Thoracic aorta (tissue), 2 donors: ENCODE results near the gene ZNF281. TPM values are rescaled to one million over a fixed set of nuclear protein-coding genes. Genes with fewer than 3 reads are reported as not detected.
"Not testable (repeated sequence)": the region's sequence is repeated elsewhere in the genome, so short reads cannot be mapped to it uniquely, and the experiment has no call there.

Experiments
- ATAC-seq: fragments of 150-250 bp; one replicate; pipeline ENCODE4 v1.8.0; 2017; ENCODE audit warnings: low read depth; ENCODE audit not compliant: insufficient number of reproducible peaks, low FRiP score
- DNase-seq: peaks from one replicate; pipeline ENCODE4 v3.0.0-alpha.2; 2020; ENCODE audit warnings: low spot score
- H3K27ac ChIP-seq, 2 donors: fragments of 200-600 bp; sonication (generic); 1 replicate in 1 of 2; 2 replicates in 1 of 2; pipeline ENCODE4 v1.5.1; 2016; ENCODE audit warnings: mild to moderate bottlenecking in 2 of 2, moderate library complexity in 2 of 2
- H3K27me3 ChIP-seq: fragments of 200-600 bp; sonication (generic); replicated peaks from 2 replicates; pipeline ENCODE4 v1.6.0; 2016; ENCODE audit warnings: mild to moderate bottlenecking; ENCODE audit not compliant: insufficient read depth
- H3K36me3 ChIP-seq: fragments of 200-600 bp; sonication (generic); one replicate; pipeline ENCODE4 v1.5.1; 2016
- H3K4me1 ChIP-seq, 2 donors: fragments of 200-600 bp; sonication (generic); 1 replicate in 1 of 2; 2 replicates in 1 of 2; pipeline versions ENCODE4 v1.5.1 to v1.6.0; 2016; ENCODE audit warnings: low read depth in 2 of 2, mild to moderate bottlenecking in 1 of 2; ENCODE audit not compliant: control insufficient read depth in 1 of 2
- H3K4me3 ChIP-seq: fragments of 200-600 bp; sonication (generic); 2 replicates; pipeline ENCODE4 v1.5.1; 2016; ENCODE audit warnings: mild to moderate bottlenecking
- H3K9me3 ChIP-seq: fragments of 200-600 bp; sonication (generic); 2 replicates; pipeline ENCODE4 v1.5.1; 2016
- total RNA-seq, 2 donors: library from RNA; depleted of rRNA; stranded (reverse); fragments of >200 nt; gene quantifications; one replicate each; pipeline versions ENCODE4 v1.1.0 to v1.2.3, GENCODE V29; 2016
- TF ChIP-seq, protein P1 (sequence below): fragments of 200-600 bp; sonication (generic); IDR thresholded peaks from one replicate; pipeline ENCODE4 v1.5.1; 2019; ENCODE audit warnings: antibody characterized with exemption

The ZNF281 gene
- total RNA-seq, 2 donors from 2014 or later = 6.5 to 15.7 TPM

DNA sequence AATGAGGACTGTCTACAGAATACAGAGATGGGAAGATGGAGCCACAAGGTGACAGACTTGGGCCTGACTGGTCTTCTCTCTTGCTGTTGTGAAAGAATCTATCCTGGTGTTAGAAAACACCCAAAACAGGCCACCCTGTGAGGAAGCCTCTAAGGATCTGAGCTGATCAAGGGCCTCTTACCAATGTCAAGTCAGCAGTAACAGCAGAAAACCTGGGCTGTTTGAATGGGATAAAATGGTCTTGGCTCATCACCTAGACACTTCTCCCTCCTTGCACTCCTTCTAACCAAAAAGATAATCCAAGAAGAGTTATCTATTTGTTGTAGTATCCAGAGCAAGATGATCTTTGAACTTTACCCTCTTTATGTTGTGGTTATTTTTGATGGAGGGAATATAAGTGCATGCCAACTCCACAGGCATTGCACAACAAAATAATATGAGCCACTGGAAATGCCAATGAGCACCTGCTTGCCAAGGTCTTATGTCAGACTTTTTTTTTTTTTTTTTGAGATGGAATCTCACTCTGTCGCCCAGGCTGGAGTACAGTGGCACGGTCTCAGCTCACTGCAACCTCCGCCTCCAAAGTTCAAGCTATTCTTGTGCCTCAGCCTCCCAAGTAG is 32.8 kb upstream of the ZNF281 start:
- H3K36me3 ChIP-seq = no peaks in the 10 kb centered on the region
- H3K4me1 ChIP-seq = no peaks in the 10 kb centered on the region
- no peaks in the 10 kb centered on the region for H3K27me3 ChIP-seq
- no peak overlapping the region for H3K27ac ChIP-seq
- no peak for ATAC-seq
- H3K4me3 ChIP-seq = no peak overlapping the region
- no peaks in the 10 kb centered on the region for H3K9me3 ChIP-seq
- no peak for DNase-seq
- TF ChIP-seq, protein P1, sequence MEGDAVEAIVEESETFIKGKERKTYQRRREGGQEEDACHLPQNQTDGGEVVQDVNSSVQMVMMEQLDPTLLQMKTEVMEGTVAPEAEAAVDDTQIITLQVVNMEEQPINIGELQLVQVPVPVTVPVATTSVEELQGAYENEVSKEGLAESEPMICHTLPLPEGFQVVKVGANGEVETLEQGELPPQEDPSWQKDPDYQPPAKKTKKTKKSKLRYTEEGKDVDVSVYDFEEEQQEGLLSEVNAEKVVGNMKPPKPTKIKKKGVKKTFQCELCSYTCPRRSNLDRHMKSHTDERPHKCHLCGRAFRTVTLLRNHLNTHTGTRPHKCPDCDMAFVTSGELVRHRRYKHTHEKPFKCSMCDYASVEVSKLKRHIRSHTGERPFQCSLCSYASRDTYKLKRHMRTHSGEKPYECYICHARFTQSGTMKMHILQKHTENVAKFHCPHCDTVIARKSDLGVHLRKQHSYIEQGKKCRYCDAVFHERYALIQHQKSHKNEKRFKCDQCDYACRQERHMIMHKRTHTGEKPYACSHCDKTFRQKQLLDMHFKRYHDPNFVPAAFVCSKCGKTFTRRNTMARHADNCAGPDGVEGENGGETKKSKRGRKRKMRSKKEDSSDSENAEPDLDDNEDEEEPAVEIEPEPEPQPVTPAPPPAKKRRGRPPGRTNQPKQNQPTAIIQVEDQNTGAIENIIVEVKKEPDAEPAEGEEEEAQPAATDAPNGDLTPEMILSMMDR = no peak

DNA sequence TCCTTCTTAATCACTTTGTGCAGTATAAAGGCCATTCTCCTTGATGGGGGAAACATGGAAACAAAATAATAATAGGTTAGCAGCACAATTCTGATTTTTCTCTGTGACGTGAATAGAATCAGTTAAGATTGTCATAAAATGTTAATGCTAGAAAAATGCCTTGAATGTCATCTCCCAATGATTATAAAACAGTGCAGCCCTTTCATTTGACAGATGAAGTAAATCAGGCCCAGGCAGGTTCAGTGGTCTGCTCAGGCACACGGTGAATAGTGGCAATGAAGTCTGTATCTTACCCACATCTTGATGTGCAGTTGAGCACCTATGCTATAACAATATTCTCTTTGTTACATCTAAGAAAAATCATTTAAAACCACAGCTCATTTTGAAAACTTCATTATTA is 32.2 kb upstream of the ZNF281 start:
- Histone ChIP-seq H3K4me1 (no peaks in the 10 kb centered on the region), H3K4me3 (no peak overlapping the region), H3K36me3 (no peaks in the 10 kb centered on the region), H3K27ac (no peak overlapping the region), H3K27me3 (no peaks in the 10 kb centered on the region), H3K9me3 (no peaks in the 10 kb centered on the region)
- DNase-seq (no peak), ATAC-seq (no peak)
- TF ChIP-seq, protein P1 = no peak

DNA sequence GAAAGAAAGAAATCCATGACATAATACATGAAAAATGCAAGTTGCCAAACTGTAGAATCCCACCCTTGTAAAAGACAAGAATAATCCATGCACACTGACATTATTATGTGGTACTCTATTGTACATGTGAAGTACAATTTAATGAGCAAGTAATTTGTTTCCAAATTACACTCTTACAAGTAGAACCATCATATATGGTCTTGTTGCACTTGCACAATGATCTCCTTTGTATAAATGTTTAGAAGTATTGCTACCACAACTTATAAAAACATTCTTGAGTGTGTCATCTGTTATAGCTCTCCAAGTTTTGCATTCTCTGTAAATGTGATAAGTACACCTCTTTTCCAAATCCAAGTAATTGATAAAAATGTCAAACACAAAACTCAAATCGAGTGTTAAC is 29.1 kb upstream of the ZNF281 start:
- Histone ChIP-seq H3K4me1 (no peaks in the 10 kb centered on the region), H3K4me3 (no peak overlapping the region), H3K27me3 (no peaks in the 10 kb centered on the region), H3K27ac (no peak overlapping the region), H3K9me3 (no peaks in the 10 kb centered on the region), H3K36me3 (no peaks in the 10 kb centered on the region)
- DNase-seq (no peak), ATAC-seq (no peak)
- TF ChIP-seq, protein P1 = no peak

DNA sequence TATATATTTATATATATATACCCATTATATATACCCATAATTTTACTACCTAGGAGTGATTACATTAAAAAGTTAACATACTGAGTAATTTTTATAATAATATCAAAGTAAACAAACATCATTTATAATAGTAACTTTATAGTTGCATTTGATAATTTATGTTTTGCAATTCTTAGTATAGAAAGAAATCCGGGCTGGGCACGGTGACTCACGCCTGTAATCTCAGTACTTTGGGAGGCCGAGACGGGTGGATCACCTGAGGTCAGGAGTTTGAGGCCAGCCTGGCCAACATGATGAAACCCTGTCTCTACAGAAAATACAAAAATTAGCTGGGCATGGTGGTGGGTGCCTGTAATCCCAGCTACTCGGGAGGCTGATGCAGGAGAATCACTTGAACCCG is 28.6 kb upstream of the ZNF281 start:
- not testable (repeated sequence) for DNase-seq, ATAC-seq, H3K4me3 ChIP-seq, H3K36me3 ChIP-seq, H3K4me1 ChIP-seq, H3K9me3 ChIP-seq, H3K27ac ChIP-seq, H3K27me3 ChIP-seq

DNA sequence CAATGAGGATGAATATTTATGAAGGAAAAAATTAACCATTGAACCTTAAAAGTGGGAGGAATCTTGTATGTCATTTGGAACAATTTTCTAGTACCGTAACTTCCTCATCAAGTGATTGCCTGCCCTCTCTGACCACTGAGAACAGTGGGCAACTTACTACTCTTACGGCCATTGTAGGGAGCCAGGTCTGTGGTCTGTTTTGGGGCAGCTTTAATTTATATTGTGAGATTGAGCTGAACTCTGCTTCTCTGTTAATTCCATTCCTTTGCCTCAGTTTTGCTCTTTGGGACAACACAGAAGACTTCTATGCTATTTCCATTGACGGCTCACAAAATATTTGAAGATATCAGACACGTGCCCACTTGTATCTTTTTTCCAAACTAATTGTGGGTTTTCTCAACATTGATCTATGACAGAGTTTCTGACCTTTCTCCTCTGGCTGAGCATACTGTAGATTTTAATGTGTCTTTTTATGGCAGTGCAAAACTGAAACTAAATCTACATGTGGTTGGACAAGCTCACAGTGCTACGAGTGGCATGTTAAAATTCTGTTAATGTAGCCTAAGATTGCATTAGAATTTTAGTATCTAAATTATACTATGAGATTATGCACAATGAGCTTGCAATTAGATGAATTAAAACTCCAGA is 27.8 kb upstream of the ZNF281 start:
- TF ChIP-seq, protein P1 = no peak
- ATAC-seq = no peak
- Histone ChIP-seq H3K4me3 (peak overlapping the region; percentile 59), H3K36me3 (no peaks in the 10 kb centered on the region), H3K27ac (no peak overlapping the region), H3K4me1 (no peaks in the 10 kb centered on the region), H3K27me3 (no peaks in the 10 kb centered on the region), H3K9me3 (no peaks in the 10 kb centered on the region)
- DNase-seq = no peak

DNA sequence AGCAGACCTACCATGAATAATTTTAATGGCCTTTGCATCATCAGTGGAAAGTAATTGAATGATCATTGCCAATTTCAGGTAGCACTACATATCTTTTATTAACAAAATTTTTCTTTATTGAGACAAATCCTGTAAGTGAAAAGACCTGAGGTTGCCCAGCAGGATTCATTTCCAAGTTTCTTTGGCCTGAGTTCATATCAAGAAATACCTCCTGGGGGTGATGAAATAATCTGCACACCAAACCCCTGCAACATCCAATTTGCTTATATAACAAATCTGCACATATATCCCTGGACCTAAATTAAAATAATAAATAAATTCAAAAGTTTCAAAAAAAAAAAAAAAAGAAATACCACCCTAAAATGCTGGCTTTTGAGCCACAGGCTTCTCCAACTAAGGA is 27.3 kb upstream of the ZNF281 start:
- no peaks in the 10 kb centered on the region for H3K9me3 ChIP-seq
- no peak overlapping the region for H3K27ac ChIP-seq
- no peak overlapping the region for H3K4me3 ChIP-seq
- DNase-seq (no peak), ATAC-seq (no peak)
- TF ChIP-seq, protein P1 = no peak
- H3K27me3 ChIP-seq = no peaks in the 10 kb centered on the region
- H3K4me1 ChIP-seq = no peaks in the 10 kb centered on the region
- no peaks in the 10 kb centered on the region for H3K36me3 ChIP-seq
